WERI-Rb-1 (cell line): ENCODE measurements around the gene PPY.

Source experiments
- DNase-seq: peaks from one replicate; pipeline ENCODE4 v3.0.0-alpha.2; 2020
- H3K27ac ChIP-seq: fragments of 250-450 bp; sonication (Bioruptor Pico); 2 replicates; pipeline ENCODE4 v1.5.1; 2020; ENCODE audit warnings: mild to moderate bottlenecking, moderate library complexity
- H3K27me3 ChIP-seq: fragments of 250-450 bp; sonication (Bioruptor Pico); 2 replicates; pipeline ENCODE4 v1.5.1; 2021; ENCODE audit warnings: mild to moderate bottlenecking, low read depth, moderate library complexity; ENCODE audit not compliant: insufficient read depth, severe bottlenecking
- H3K36me3 ChIP-seq: fragments of 250-450 bp; sonication (Bioruptor Pico); 2 replicates; pipeline ENCODE4 v1.5.1; 2020; ENCODE audit warnings: mild to moderate bottlenecking, moderate library complexity
- H3K4me3 ChIP-seq: 2 replicates; pipeline ENCODE4 v1.5.1; 2011; ENCODE audit warnings: low read depth, mild to moderate bottlenecking, control low read depth, low read length
- H3K9me3 ChIP-seq: fragments of 250-450 bp; sonication (Bioruptor Pico); 2 replicates; pipeline ENCODE4 v1.5.1; 2021; ENCODE audit warnings: mild to moderate bottlenecking, moderate library complexity; ENCODE audit not compliant: severe bottlenecking
- TF ChIP-seq, protein P1 (sequence below): IDR thresholded peaks from 2 replicates; pipeline ENCODE4 v1.5.1; 2011; ENCODE audit warnings: low read depth, mild to moderate bottlenecking, control low read depth, inconsistent platforms, low read length

PPY gene

GRCh38 chr17:43913584-43913983 is 28.7 kb downstream of the PPY start:
- no peak overlapping the region for H3K27ac ChIP-seq
- H3K27me3 ChIP-seq, result peaks cover 88% of the 10 kb centered on the region
- H3K9me3 ChIP-seq, result no peaks in the 10 kb centered on the region
- DNase-seq, result no peak
- no peak overlapping the region for H3K4me3 ChIP-seq
- no peaks in the 10 kb centered on the region for H3K36me3 ChIP-seq
- TF ChIP-seq, protein P1, sequence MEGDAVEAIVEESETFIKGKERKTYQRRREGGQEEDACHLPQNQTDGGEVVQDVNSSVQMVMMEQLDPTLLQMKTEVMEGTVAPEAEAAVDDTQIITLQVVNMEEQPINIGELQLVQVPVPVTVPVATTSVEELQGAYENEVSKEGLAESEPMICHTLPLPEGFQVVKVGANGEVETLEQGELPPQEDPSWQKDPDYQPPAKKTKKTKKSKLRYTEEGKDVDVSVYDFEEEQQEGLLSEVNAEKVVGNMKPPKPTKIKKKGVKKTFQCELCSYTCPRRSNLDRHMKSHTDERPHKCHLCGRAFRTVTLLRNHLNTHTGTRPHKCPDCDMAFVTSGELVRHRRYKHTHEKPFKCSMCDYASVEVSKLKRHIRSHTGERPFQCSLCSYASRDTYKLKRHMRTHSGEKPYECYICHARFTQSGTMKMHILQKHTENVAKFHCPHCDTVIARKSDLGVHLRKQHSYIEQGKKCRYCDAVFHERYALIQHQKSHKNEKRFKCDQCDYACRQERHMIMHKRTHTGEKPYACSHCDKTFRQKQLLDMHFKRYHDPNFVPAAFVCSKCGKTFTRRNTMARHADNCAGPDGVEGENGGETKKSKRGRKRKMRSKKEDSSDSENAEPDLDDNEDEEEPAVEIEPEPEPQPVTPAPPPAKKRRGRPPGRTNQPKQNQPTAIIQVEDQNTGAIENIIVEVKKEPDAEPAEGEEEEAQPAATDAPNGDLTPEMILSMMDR, result no peak

GRCh38 chr17:43912635-43913304 is 29.5 kb downstream of the PPY start:
- Histone ChIP-seq H3K36me3 (no peaks in the 10 kb centered on the region), H3K4me3 (no peak overlapping the region), H3K9me3 (no peaks in the 10 kb centered on the region), H3K27ac (no peak overlapping the region), H3K27me3 (peaks cover 88% of the 10 kb centered on the region)
- TF ChIP-seq, protein P1, result no peak
- DNase-seq, result no peak

GRCh38 chr17:43911904-43912303 is 30.4 kb downstream of the PPY start:
- no peak for DNase-seq
- H3K9me3 ChIP-seq, result no peaks in the 10 kb centered on the region
- peaks cover 88% of the 10 kb centered on the region for H3K27me3 ChIP-seq
- no peaks in the 10 kb centered on the region for H3K36me3 ChIP-seq
- no peak overlapping the region for H3K4me3 ChIP-seq
- TF ChIP-seq, protein P1, result no peak
- no peak overlapping the region for H3K27ac ChIP-seq

DNA sequence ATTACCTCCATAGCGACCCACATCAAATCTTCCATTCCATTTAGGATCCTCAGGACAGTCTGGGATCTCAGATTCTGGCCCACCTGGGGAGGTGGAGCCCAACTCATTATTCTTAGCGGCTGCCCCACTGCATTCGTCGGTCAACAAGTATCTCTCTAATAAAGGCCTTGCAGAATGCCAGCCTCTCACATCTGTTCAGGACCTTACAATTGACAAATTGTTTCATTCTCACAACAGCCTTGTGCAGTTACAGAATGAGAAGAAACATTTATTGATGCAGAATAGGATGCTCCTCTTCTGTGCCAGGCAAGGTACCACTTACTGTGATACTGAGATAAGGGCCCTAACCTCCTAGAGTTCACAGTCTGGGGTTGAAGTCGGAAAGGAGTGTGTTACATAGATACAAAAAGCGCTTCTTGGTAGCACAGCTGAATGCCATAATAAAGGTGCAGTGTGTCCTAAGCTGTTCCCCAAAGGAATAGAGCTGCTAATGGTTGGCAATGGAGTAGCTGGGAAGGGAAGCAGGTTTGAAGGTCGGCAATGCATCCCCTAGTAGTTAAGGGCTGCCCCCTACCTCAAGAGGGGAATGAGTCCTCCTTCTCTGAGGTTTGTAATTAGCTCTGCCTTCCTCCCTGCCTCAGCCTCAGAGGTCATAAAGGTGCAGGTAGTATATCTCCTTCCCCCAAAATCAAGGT is 32.6 kb downstream of the PPY start:
- TF ChIP-seq, protein P1, result no peak
- Histone ChIP-seq H3K9me3 (no peaks in the 10 kb centered on the region), H3K27me3 (peaks cover 84% of the 10 kb centered on the region), H3K27ac (no peak overlapping the region), H3K36me3 (no peaks in the 10 kb centered on the region), H3K4me3 (no peak overlapping the region)
- no peak for DNase-seq

GRCh38 chr17:43907998-43908721 is 34.1 kb downstream of the PPY start:
- Histone ChIP-seq H3K27me3 (peaks cover 81% of the 10 kb centered on the region), H3K27ac (no peak overlapping the region), H3K36me3 (no peaks in the 10 kb centered on the region), H3K9me3 (no peaks in the 10 kb centered on the region), H3K4me3 (peak overlapping the region; percentile 73)
- peak; percentile 78 for DNase-seq
- TF ChIP-seq, protein P1, result no peak
